Measurements from ENCODE around the gene ZFHX3. TPM values are rescaled to one million over a fixed set of nuclear protein-coding genes. Genes with fewer than 3 reads are reported as not detected.

The ZFHX3 gene
- total and polyA plus RNA-seq, 9 of the 15 experiments (the other 6 are each of a cell fraction or from before 2014, with no cell fraction given): 0.01 to 0.23 (median 0.06) TPM; not detected in 4

GRCh38 chr16:72924537-72924926 is 123.4 kb downstream of the ZFHX3 start:
- CTCF ChIA-PET (ENCODE audit: low intra/inter-chr PET ratio): no interaction called here
- no peaks in the 10 kb centered on the region for H3K9me3 ChIP-seq (replicated peaks; ENCODE audit: control insufficient read depth, insufficient read depth, low read depth, low read length)
- no peak overlapping the region for H3K27ac ChIP-seq (ENCODE audit: extremely low read depth, low read depth, low read length)
- peaks cover 9 to 49% of the 10 kb centered on the region in 2 experiments; a peak in 4 of 5 replicates for H3K27me3 ChIP-seq (ENCODE audit: control insufficient read depth in 2 of 2, insufficient read depth in 2 of 2, low read length in 2 of 2)
- in situ Hi-C loops (cut with MboI): no loop called here
- H3K36me3 ChIP-seq (ENCODE audit: control insufficient read depth, insufficient read depth, low read length): no peaks in the 10 kb centered on the region
- H3K4me2 ChIP-seq (ENCODE audit: insufficient read depth, low read length): no peak overlapping the region
- no TSS peak for BruUV-seq (replicated peaks)
- intact Hi-C loops (cut with micrococcal nuclease): no loop called here
- no peak for TF ChIP-seq ZNF175 (CRISPR knock-in tag; IDR thresholded peaks at IDR 0.05; ENCODE audit: low read depth)
- no peak for TF ChIP-seq HMGN3 (IDR thresholded peaks at IDR 0.05; ENCODE audit: borderline replicate concordance, extremely low read depth, insufficient read length, low read depth, low read length)
- TF ChIP-seq SRSF3 (IDR thresholded peaks at IDR 0.05; ENCODE audit: insufficient read depth, low read length): no peak
- no peak for TF ChIP-seq NR0B1 (IDR thresholded peaks at IDR 0.05; ENCODE audit: partially characterized antibody)
- no peaks in the 10 kb centered on the region for H3K79me2 ChIP-seq (ENCODE audit: control insufficient read depth, insufficient read depth, low read length)
- no peak overlapping the region for H2AFZ ChIP-seq (ENCODE audit: low read depth, low read length)
- no peak overlapping the region for H3K9ac ChIP-seq (ENCODE audit: insufficient read depth in 1 of 2, low read depth in 2 of 2, low read length in 2 of 2)
- POLR2A ChIA-PET: no interaction called here
- peaks cover 0 to 3% of the 10 kb centered on the region in 2 experiments; a peak in 1 of 5 replicates for H3K4me1 ChIP-seq (replicated peaks in 1 of 2; ENCODE audit: control insufficient read depth in 2 of 2, insufficient read depth in 2 of 2, low read length in 2 of 2)
- no peak for FAIRE-seq
- DNase-seq (ENCODE audit: extremely low read depth in 1 of 4, low spot score in 3 of 4): no peak
- 37% methylated on average over 9 of the region's 9 CpGs for WGBS (ENCODE audit: insufficient coverage, low coverage, missing lambda C conversion rate)
- no peaks in the 10 kb centered on the region; the same call in 1 of the 2 replicates for H4K20me1 ChIP-seq (replicated peaks; ENCODE audit: control insufficient read depth, insufficient read depth, low read length)
- no peaks in the 10 kb centered on the region for H3K9me1 ChIP-seq (ENCODE audit: control insufficient read depth, insufficient read depth, low read length)
- ATAC-seq: no peak
- H3K4me3 ChIP-seq: no peak overlapping the region

All from K562 (cell line).